RWPE1 (cell line): ENCODE results near the gene LECT2.

Experiments
- CTCF ChIA-PET: fragments of 350-600 bp; sonication (Branson Sonifier 250); formaldehyde crosslinking; extraction: SDS; loops from one replicate; lab custom pipeline; 2021; lab: Yijun Ruan, JAX
- POLR2A ChIA-PET: fragments of 400-600 bp; formaldehyde crosslinking; extraction: SDS; loops from one replicate; lab custom pipeline; 2020; ENCODE audit warnings: antibody characterized with exemption; ENCODE audit not compliant: low non-redundant PET; lab: Yijun Ruan, JAX
- DNase-seq: peaks from one replicate; pipeline ENCODE4 v3.0.0; 2012; ENCODE audit warnings: low spot score
- H3K27ac ChIP-seq: fragments of 450-650 bp; 2 replicates; pipeline ENCODE4 v1.5.1; 2017
- CTCF ChIP-seq: fragments of 450-650 bp; conservative IDR thresholded peaks from 2 replicates; pipeline ENCODE4 v1.5.1; 2017; ENCODE audit warnings: low read depth, mild to moderate bottlenecking

LECT2 gene

GRCh38 chr5:135985951-135986350 is 31.2 kb upstream of the LECT2 start:
- H3K27ac ChIP-seq = no peak overlapping the region
- DNase-seq = no peak
- ChIA-PET CTCF (interaction anchor here (0.6 to 1.1 kb wide), 3 partner anchors 19 to 872 kb away, joined by 3 to 4 read pairs (median 4); no protein-coding TSS in a partner anchor), POLR2A (no interaction called here)
- no peak for TF ChIP-seq CTCF

- DNase-seq = no peak
- CTCF ChIA-PET = interaction anchor here (0.7 to 1.3 kb wide), 2 partner anchors 36 to 146 kb away, joined by 4 to 5 read pairs; no protein-coding TSS in a partner anchor
- no peak overlapping the region for H3K27ac ChIP-seq
- TF ChIP-seq CTCF = no peak
- POLR2A ChIA-PET = no interaction called here
Measured at GRCh38 chr5:135980620-135981019, 25.8 kb upstream of the LECT2 start.

GRCh38 chr5:135979510-135979909 is 24.7 kb upstream of the LECT2 start:
- no peak overlapping the region for H3K27ac ChIP-seq
- CTCF ChIA-PET = interaction anchor here (1.3 kb wide), 1 partner anchor 148 kb away, joined by 4 read pairs; no protein-coding TSS in a partner anchor
- POLR2A ChIA-PET = no interaction called here
- no peak for DNase-seq
- TF ChIP-seq CTCF = no peak

GRCh38 chr5:135978993-135979392 is 24.2 kb upstream of the LECT2 start:
- DNase-seq = no peak
- CTCF ChIA-PET = no interaction called here
- no peak overlapping the region for H3K27ac ChIP-seq
- TF ChIP-seq CTCF = no peak
- POLR2A ChIA-PET = no interaction called here

GRCh38 chr5:135978212-135978631 is 23.4 kb upstream of the LECT2 start:
- ChIA-PET CTCF (interaction anchor here (0.6 to 0.8 kb wide), 2 partner anchors 17 to 214 kb away, joined by 3 to 4 read pairs; partner anchors contain the start of gene SMIM32), POLR2A (interaction anchor here (0.7 kb wide), 1 partner anchor 68 kb away, joined by 3 read pairs; no protein-coding TSS in a partner anchor)
- no peak for TF ChIP-seq CTCF
- no peak for DNase-seq
- H3K27ac ChIP-seq = no peak overlapping the region

GRCh38 chr5:135977375-135977928 is 22.7 kb upstream of the LECT2 start:
- TF ChIP-seq CTCF = no peak
- DNase-seq = no peak
- ChIA-PET POLR2A (no interaction called here), CTCF (interaction anchor here (0.5 to 0.6 kb wide), 3 partner anchors 34 to 389 kb away, joined by 3 to 5 read pairs (median 4); partner anchors contain the start of gene SMIM32)
- H3K27ac ChIP-seq = no peak overlapping the region
